IMR-90 (cell line): ENCODE results near the gene TRA2B. TPM values are rescaled to one million over a fixed set of nuclear protein-coding genes. Genes with fewer than 3 reads are reported as not detected.

Source experiments
- ATAC-seq: fragments of 200-7000 bp; cut with Tn5 transposase; 2 replicates; pipeline ENCODE4 v1.9.1; 2020; ENCODE audit warnings: low read depth, mild to moderate bottlenecking, moderate library complexity
- BruUV-seq: library from RNA; stranded (reverse); fragments of 400-500 nt; replicated peaks from 2 replicates; lab custom pipeline; 2021; lab: Mats Ljungman, UMichigan
- CTCF ChIA-PET: fragments of 300-600 bp; formaldehyde crosslinking; extraction: SDS; loops from one replicate; lab custom pipeline; 2021; ENCODE audit warnings: antibody characterized with exemption; lab: Yijun Ruan, JAX
- POLR2A ChIA-PET: fragments of 300-600 bp; sonication (Branson Sonifier 250); formaldehyde crosslinking; loops from one replicate; lab custom pipeline; 2022; ENCODE audit warnings: antibody characterized with exemption; ENCODE audit not compliant: unreplicated experiment; lab: Charles Lee
- DNase-seq: peaks from one replicate; pipeline ENCODE4 v3.0.0; 2013
- H2AFZ ChIP-seq: replicated peaks from 2 replicates; pipeline ENCODE3; 2013; ENCODE audit warnings: low read length, mild to moderate bottlenecking; ENCODE audit not compliant: poor library complexity
- H2AK5ac ChIP-seq: 2 replicates; pipeline ENCODE4 v1.6.1; 2013; ENCODE audit warnings: low read depth, low read length, inconsistent platforms
- H2AK9ac ChIP-seq: replicated peaks from 2 replicates; pipeline ENCODE3; 2013; ENCODE audit warnings: mild to moderate bottlenecking, low read depth, low read length, moderate library complexity; ENCODE audit not compliant: poor library complexity
- H2BK120ac ChIP-seq: 2 replicates; pipeline ENCODE4 v1.6.1; 2013; ENCODE audit warnings: low read depth, low read length, inconsistent platforms
- H2BK15ac ChIP-seq: 3 replicates; pipeline ENCODE4 v1.6.1; 2013; ENCODE audit warnings: low read depth, low read length, inconsistent platforms
- H2BK20ac ChIP-seq: 2 replicates; pipeline ENCODE4 v1.6.1; 2013; ENCODE audit warnings: low read depth, mild to moderate bottlenecking, inconsistent platforms, low read length, moderate library complexity
- H2BK5ac ChIP-seq: 2 replicates; pipeline ENCODE4 v1.6.1; 2013; ENCODE audit warnings: mild to moderate bottlenecking, low read depth, low read length, inconsistent platforms; ENCODE audit not compliant: poor library complexity, severe bottlenecking
- H3K14ac ChIP-seq: replicated peaks from 2 replicates; pipeline ENCODE4 v1.6.1; 2013; ENCODE audit warnings: low read depth, low read length, inconsistent platforms
- H3K18ac ChIP-seq: 2 replicates; pipeline ENCODE4 v1.6.1; 2013; ENCODE audit warnings: low read depth, low read length, control low read depth
- H3K23ac ChIP-seq: 2 replicates; pipeline ENCODE4 v1.6.1; 2013; ENCODE audit warnings: low read depth, low read length, inconsistent platforms
- H3K27ac ChIP-seq: 2 replicates; pipeline ENCODE4 v1.5.1; 2013; ENCODE audit warnings: mild to moderate bottlenecking, control low read depth, low read length; ENCODE audit not compliant: insufficient read depth
- H3K27me3 ChIP-seq: 2 replicates; pipeline ENCODE4 v1.6.1; 2013; ENCODE audit warnings: low read length; ENCODE audit not compliant: control insufficient read depth, insufficient read depth
- H3K36me3 ChIP-seq: 2 replicates; pipeline ENCODE4 v1.6.1; 2013; ENCODE audit warnings: low read length, mixed read lengths; ENCODE audit not compliant: control insufficient read depth, insufficient read depth
- H3K4ac ChIP-seq: 2 replicates; pipeline ENCODE4 v1.6.1; 2013; ENCODE audit warnings: low read depth, low read length, inconsistent platforms
- H3K4me1 ChIP-seq: 2 replicates; pipeline ENCODE4 v1.6.1; 2013; ENCODE audit warnings: low read length, mixed read lengths; ENCODE audit not compliant: control insufficient read depth, insufficient read depth
- H3K4me2 ChIP-seq: 2 replicates; pipeline ENCODE4 v1.6.1; 2013; ENCODE audit warnings: low read depth, mild to moderate bottlenecking, control low read depth, low read length, moderate library complexity
- H3K4me3 ChIP-seq: 2 replicates; pipeline ENCODE4 v1.5.1; 2013; ENCODE audit warnings: low read depth, mild to moderate bottlenecking, control low read depth, low read length, moderate library complexity; ENCODE audit not compliant: insufficient read depth
- H3K56ac ChIP-seq: 2 replicates; pipeline ENCODE4 v1.6.1; 2013; ENCODE audit warnings: low read length, inconsistent platforms; ENCODE audit not compliant: insufficient read depth; ENCODE audit errors: extremely low read depth
- H3K79me1 ChIP-seq, 2 experiments: 2 replicates each; pipeline ENCODE4 v1.6.1; 2013; ENCODE audit warnings: low read length in 2 of 2, inconsistent platforms in 1 of 2, low read depth in 1 of 2
- H3K9ac ChIP-seq: 2 replicates; pipeline ENCODE4 v1.6.1; 2013; ENCODE audit warnings: low read depth, low read length, control low read depth
- H3K9me1 ChIP-seq: 2 replicates; pipeline ENCODE4 v1.6.1; 2013; ENCODE audit warnings: low read length, inconsistent platforms; ENCODE audit not compliant: insufficient read depth
- H3K9me3 ChIP-seq: 2 replicates; pipeline ENCODE4 v1.6.1; 2013; ENCODE audit warnings: low read length; ENCODE audit not compliant: control insufficient read depth, insufficient read depth
- H4K20me1 ChIP-seq: 2 replicates; pipeline ENCODE4 v1.6.1; 2013; ENCODE audit warnings: low read length, inconsistent platforms; ENCODE audit not compliant: insufficient read depth
- H4K5ac ChIP-seq: 2 replicates; pipeline ENCODE4 v1.6.1; 2013; ENCODE audit warnings: mild to moderate bottlenecking, low read depth, low read length, control low read depth
- H4K8ac ChIP-seq, 2 experiments: 2 replicates each; pipeline ENCODE4 v1.6.1; 2013; ENCODE audit warnings: low read depth in 2 of 2, low read length in 2 of 2, control low read depth in 1 of 2, inconsistent platforms in 1 of 2
- H4K91ac ChIP-seq: 2 replicates; pipeline ENCODE4 v1.6.1; 2013; ENCODE audit warnings: low read depth, low read length, inconsistent platforms; ENCODE audit not compliant: insufficient read depth
- BHLHE40 ChIP-seq: fragments of 150-350 bp; IDR thresholded peaks from 2 replicates; pipeline ENCODE4 v1.6.1; 2016; ENCODE audit warnings: mild to moderate bottlenecking, low read depth, low read length
- CEBPB ChIP-seq: IDR thresholded peaks from 2 replicates; pipeline ENCODE4 v1.6.1; 2012; ENCODE audit warnings: low read depth, low read length, improper control_type of control experiment
- CHD1 ChIP-seq: IDR thresholded peaks from 2 replicates; pipeline ENCODE4 v1.6.1; 2012; ENCODE audit warnings: low read depth, low read length, improper control_type of control experiment
- FOS ChIP-seq: fragments of 150-350 bp; IDR thresholded peaks from 2 replicates; pipeline ENCODE4 v1.6.1; 2016; ENCODE audit warnings: low read depth, low read length
- MAFK ChIP-seq: IDR thresholded peaks from 2 replicates; pipeline ENCODE4 v1.6.1; 2012; ENCODE audit warnings: low read depth, low read length, improper control_type of control experiment
- MAZ ChIP-seq: IDR thresholded peaks from 2 replicates; pipeline ENCODE4 v1.6.1; 2012; ENCODE audit warnings: low read depth, mild to moderate bottlenecking, low read length, improper control_type of control experiment, moderate library complexity, borderline replicate concordance
- MXI1 ChIP-seq: IDR thresholded peaks from 2 replicates; pipeline ENCODE4 v1.6.1; 2012; ENCODE audit warnings: low read depth, mild to moderate bottlenecking, low read length, moderate library complexity, borderline replicate concordance
- NFE2L2 ChIP-seq: fragments of 150-350 bp; IDR thresholded peaks from 2 replicates; pipeline ENCODE4 v1.6.1; 2016; ENCODE audit warnings: low read depth, mild to moderate bottlenecking, low read length
- POLR2A ChIP-seq: IDR thresholded peaks from 2 replicates; pipeline ENCODE4 v1.6.1; 2012; ENCODE audit warnings: mild to moderate bottlenecking, low read depth, low read length
- RAD21 ChIP-seq: IDR thresholded peaks from 2 replicates; pipeline ENCODE4 v1.6.1; 2012; ENCODE audit warnings: low read length, improper control_type of control experiment
- RCOR1 ChIP-seq: IDR thresholded peaks from 2 replicates; pipeline ENCODE4 v1.6.1; 2012; ENCODE audit warnings: mild to moderate bottlenecking, low read length, improper control_type of control experiment; ENCODE audit not compliant: insufficient replicate concordance
- RFX5 ChIP-seq: IDR thresholded peaks from 2 replicates; pipeline ENCODE4 v1.8.0; 2012; ENCODE audit warnings: low read depth, mild to moderate bottlenecking, low read length, moderate library complexity
- SMC3 ChIP-seq: fragments of 150-350 bp; IDR thresholded peaks from 2 replicates; pipeline ENCODE4 v1.6.1; 2016; ENCODE audit warnings: low read depth, mild to moderate bottlenecking, antibody characterized with exemption, low read length, moderate library complexity
- WGBS, 2 experiments: methylation state at CpG; one replicate each; pipeline versions ENCODE4 v1.1.5 to v1.1.7; 2013; ENCODE audit warnings: missing lambda C conversion rate in 2 of 2; ENCODE audit not compliant: insufficient read length in 1 of 2; ENCODE audit errors: extremely low coverage in 2 of 2; 5-methylcytosine and 5-hydroxymethylcytosine counted together
- dilution Hi-C: fragments of 300-500 bp; cut with HindIII; formaldehyde crosslinking; loops from one replicate; pipeline ENCODE4 v1.14.3; 2018; ENCODE audit warnings: low sequenced_read_pairs; ENCODE audit not compliant: unreplicated experiment
- in situ Hi-C: fragments of 300-500 bp; cut with MboI; formaldehyde crosslinking; loops from 3 replicates; pipeline ENCODE4 v1.14.3; 2019; ENCODE audit warnings: low sequenced_read_pairs, inconsistent platforms, mixed read lengths
- intact Hi-C: fragments of 100-400 bp; cut with micrococcal nuclease; formaldehyde crosslinking; loops from 2 replicates; pipeline ENCODE4 v1.10.0; 2022
- polyA plus RNA-seq, 3 experiments: library from polyadenylated mRNA; depleted of rRNA; stranded (reverse); fragments of >200 nt; gene quantifications; 2 replicates each; pipeline ENCODE4 v1.2.3, GENCODE V29; 2012; ENCODE audit warnings: low replicate concordance in 1 of 3
- total RNA-seq: library from RNA; depleted of rRNA; stranded (reverse); fragments of >200 nt; gene quantifications from 2 replicates; pipeline ENCODE4 v1.2.3, GENCODE V29; 2012
- TF ChIP-seq, protein P1 (sequence below): conservative IDR thresholded peaks from 2 replicates; pipeline ENCODE4 v1.5.1; 2012; ENCODE audit warnings: mild to moderate bottlenecking, low read depth, low read length, improper control_type of control experiment
- TF ChIP-seq, protein P2 (sequence below): fragments of 150-350 bp; IDR thresholded peaks from 2 replicates; pipeline ENCODE4 v1.6.1; 2017; ENCODE audit warnings: mild to moderate bottlenecking, antibody characterized with exemption, low read length, low read depth
- TF ChIP-seq, protein P3 (sequence below): fragments of 150-350 bp; IDR thresholded peaks from 2 replicates; pipeline ENCODE4 v1.6.1; 2016; ENCODE audit warnings: low read depth, mild to moderate bottlenecking, low read length, moderate library complexity, borderline replicate concordance

The TRA2B gene
- total and polyA plus RNA-seq, 2 of the 4 experiments (the other 2 are of a cell fraction), result 127 to 208 TPM

DNA sequence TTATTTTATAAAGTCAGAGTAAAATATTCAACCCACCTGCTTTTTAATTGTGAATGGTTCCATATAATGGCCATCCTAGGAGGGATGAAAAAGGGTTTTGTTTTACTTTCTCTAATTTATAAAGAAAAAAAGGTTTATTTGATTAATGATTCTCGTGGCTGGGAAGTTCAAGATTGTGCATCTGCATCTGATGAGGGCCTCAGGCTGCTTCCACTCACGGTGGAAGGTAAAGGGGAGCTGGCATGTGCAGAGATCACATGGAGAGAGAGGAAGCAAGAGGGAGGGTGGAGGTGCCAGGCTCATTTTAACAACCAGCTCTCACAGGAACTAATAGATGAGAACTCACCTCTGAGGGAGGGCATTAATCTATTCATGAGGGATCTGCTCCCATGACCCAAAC is 27.7 kb upstream of the TRA2B start:
- Histone ChIP-seq H3K18ac (no peak overlapping the region), H4K91ac (no peak overlapping the region), H3K27ac (no peak overlapping the region), H3K9ac (no peak overlapping the region), H4K8ac (no peak overlapping the region), H3K9me1 (no peaks in the 10 kb centered on the region), H3K9me3 (peaks cover 2% of the 10 kb centered on the region), H4K5ac (no peak overlapping the region), H3K4me1 (peaks cover under 1% of the 10 kb centered on the region), H3K23ac (no peak overlapping the region), H3K4me3 (no peak overlapping the region), H2BK120ac (no peak overlapping the region), H2AFZ (no peak overlapping the region), H2BK20ac (no peak overlapping the region), H3K36me3 (no peaks in the 10 kb centered on the region), H3K27me3 (peaks cover 4% of the 10 kb centered on the region), H3K79me1 (no peaks in the 10 kb centered on the region), H2AK5ac (no peak overlapping the region), H2AK9ac (no peak overlapping the region), H3K56ac (no peak overlapping the region), H3K4ac (no peak overlapping the region), H2BK5ac (no peak overlapping the region), H3K14ac (no peak overlapping the region), H3K4me2 (no peak overlapping the region), H2BK15ac (no peak overlapping the region), H4K20me1 (no peaks in the 10 kb centered on the region)
- dilution Hi-C loops (no loop called here), in situ Hi-C loops (no loop called here), intact Hi-C loops (no loop called here)
- POLR2A ChIA-PET, result no interaction called here
- no TSS peak for BruUV-seq
- DNase-seq (no peak), ATAC-seq (no peak)
- CTCF ChIA-PET, result interaction anchor here (0.8 kb wide), 1 partner anchor 22 kb away, joined by 3 read pairs; no protein-coding TSS in a partner anchor
- 0% methylated on average over 1 of the region's 2 CpGs; no CpG with 5 or more reads in 1 of the 2 experiments for WGBS, 2 experiments
- TF ChIP-seq RCOR1 (no peak), MXI1 (no peak), NFE2L2 (no peak), MAFK (no peak), RAD21 (no peak), RFX5 (no peak), MAZ (no peak), BHLHE40 (no peak), SMC3 (no peak), POLR2A (no peak), FOS (no peak), CEBPB (no peak), CHD1 (no peak)
- TF ChIP-seq, protein P1, sequence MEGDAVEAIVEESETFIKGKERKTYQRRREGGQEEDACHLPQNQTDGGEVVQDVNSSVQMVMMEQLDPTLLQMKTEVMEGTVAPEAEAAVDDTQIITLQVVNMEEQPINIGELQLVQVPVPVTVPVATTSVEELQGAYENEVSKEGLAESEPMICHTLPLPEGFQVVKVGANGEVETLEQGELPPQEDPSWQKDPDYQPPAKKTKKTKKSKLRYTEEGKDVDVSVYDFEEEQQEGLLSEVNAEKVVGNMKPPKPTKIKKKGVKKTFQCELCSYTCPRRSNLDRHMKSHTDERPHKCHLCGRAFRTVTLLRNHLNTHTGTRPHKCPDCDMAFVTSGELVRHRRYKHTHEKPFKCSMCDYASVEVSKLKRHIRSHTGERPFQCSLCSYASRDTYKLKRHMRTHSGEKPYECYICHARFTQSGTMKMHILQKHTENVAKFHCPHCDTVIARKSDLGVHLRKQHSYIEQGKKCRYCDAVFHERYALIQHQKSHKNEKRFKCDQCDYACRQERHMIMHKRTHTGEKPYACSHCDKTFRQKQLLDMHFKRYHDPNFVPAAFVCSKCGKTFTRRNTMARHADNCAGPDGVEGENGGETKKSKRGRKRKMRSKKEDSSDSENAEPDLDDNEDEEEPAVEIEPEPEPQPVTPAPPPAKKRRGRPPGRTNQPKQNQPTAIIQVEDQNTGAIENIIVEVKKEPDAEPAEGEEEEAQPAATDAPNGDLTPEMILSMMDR, result no peak
- TF ChIP-seq, protein P2, sequence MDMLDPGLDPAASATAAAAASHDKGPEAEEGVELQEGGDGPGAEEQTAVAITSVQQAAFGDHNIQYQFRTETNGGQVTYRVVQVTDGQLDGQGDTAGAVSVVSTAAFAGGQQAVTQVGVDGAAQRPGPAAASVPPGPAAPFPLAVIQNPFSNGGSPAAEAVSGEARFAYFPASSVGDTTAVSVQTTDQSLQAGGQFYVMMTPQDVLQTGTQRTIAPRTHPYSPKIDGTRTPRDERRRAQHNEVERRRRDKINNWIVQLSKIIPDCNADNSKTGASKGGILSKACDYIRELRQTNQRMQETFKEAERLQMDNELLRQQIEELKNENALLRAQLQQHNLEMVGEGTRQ, result no peak
- TF ChIP-seq, protein P3, sequence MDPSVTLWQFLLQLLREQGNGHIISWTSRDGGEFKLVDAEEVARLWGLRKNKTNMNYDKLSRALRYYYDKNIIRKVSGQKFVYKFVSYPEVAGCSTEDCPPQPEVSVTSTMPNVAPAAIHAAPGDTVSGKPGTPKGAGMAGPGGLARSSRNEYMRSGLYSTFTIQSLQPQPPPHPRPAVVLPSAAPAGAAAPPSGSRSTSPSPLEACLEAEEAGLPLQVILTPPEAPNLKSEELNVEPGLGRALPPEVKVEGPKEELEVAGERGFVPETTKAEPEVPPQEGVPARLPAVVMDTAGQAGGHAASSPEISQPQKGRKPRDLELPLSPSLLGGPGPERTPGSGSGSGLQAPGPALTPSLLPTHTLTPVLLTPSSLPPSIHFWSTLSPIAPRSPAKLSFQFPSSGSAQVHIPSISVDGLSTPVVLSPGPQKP, result no peak
